ENCODE results near the gene FOXE3.
"Not testable (repeated sequence)": the region's sequence is repeated elsewhere in the genome, so short reads cannot be mapped to it uniquely, and the experiment has no call there.

Gene FOXE3

GRCh38 chr1:47450606-47451005, 34.5 kb downstream of the FOXE3 start:
- DNase-seq = no peak

DNA sequence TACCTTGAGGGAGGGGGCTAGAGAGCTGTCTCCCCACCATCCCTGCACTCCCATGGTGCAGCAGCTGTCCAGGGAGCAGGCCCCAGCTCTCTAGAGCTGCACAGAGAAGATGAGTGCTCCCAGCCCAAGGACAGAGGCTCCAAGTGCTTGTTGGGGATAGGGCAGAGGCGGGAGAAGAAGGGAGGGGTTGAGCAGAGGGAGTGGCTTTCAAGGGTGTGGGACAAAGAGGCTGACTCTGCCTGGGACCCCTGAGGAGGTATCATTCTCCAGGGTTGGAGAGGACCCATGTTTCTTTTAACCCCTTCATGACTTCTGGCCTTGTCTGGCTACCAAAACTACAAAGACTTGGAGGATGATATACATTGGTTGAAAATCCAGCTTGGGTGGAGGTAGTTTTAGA, 36.3 kb downstream of the FOXE3 start:
- no peak for DNase-seq

DNA sequence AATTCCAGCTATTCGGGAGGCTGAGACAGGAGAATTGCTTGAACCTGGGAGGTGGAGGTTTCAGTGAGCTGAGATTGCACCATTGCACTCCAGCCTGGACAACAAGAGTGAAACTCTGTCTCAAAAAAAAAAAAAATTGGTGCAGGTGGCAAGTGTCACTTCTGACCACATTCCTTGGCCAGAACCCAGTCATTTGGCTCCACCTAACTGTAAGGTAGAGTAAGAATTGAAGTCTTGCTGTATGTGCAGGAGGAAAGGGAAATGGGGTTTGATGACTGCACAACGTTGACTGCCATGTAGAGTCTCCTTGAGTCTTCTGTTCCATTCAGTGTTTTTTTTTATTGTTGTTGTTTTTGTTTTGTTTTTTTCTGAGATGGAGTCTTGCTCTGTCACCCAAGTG, 37.8 kb downstream of the FOXE3 start:
- DNase-seq = not testable (repeated sequence)

DNA sequence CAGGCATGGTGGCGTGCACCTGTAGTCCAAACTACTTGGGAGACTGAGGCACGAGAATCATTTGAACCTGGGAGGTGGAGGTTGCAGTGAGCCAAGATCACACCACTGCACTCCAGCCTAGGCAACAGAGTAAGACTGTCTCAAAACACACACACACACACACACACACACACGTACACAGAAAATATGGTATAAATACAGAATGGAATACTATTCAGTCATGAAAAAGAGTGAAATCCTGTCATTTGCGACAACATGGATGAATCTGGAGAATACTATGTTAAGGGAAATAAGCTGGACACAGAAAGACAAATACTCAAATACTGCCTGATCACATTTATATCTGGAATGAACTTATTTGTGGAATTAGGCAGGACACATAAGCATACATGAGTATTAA, 40.2 kb downstream of the FOXE3 start:
- DNase-seq = no peak

DNA sequence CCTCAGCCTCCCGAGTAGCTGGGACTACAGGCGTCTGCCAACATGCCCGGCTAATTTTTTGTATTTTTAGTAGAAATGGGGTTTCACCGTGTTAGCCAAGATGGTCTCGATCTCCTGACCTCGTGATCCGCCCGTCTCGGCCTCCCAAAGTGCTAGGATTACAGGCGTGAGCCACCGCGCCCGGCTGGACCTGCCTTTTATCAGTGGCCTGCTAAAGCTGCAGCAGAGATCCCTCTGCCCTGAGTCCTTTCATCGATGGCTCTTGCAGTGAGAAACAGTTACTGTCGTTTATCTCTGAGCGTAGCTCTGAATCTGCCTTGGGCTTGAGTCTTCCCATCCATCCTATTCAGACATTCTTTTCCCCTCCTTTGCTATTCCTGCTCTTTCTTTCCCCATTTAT, 41.5 kb downstream of the FOXE3 start:
- DNase-seq = not testable (repeated sequence)

- no peak for DNase-seq
Measured at GRCh38 chr1:47459253-47459788, 43.2 kb downstream of the FOXE3 start.

- no peak for DNase-seq
Measured at GRCh38 chr1:47460040-47460439, 44.0 kb downstream of the FOXE3 start.

GRCh38 chr1:47460456-47460855, 44.4 kb downstream of the FOXE3 start:
- no peak for DNase-seq

DNA sequence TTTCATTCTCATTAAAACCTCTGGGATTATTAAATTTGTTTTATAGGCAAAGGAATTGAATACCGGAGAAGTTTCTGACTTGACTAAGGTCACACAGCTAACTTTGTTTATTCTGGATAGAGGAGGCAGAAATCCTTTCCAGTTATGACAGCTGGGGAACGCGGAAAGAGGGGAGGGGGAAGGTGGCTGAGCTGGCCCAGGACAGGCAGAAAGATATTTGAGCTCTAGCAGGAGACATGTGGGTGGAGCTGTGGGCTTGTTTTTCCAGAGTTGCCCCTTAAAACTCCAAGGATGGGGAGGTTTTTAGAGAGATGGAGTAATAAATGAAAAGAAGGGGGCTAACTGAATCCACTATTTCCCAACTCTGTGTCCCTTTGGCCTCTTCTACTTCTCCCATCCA, 49.5 kb downstream of the FOXE3 start:
- DNase-seq = no peak
